ENCODE measurements around the gene PLCB1.

- TF ChIP-seq CREB1 (CRISPR knock-in tag; IDR thresholded peaks at IDR 0.05; ENCODE audit: low read depth) (no peak), EZH2 (IDR thresholded peaks at IDR 0.05; ENCODE audit: low read depth, unreplicated experiment) (no peak), POLR2AphosphoS5 (IDR thresholded peaks at IDR 0.05; ENCODE audit: low read depth) (no peak), EZH2phosphoT487 (IDR thresholded peaks at IDR 0.05; ENCODE audit: unreplicated experiment) (no peak), REST (IDR thresholded peaks at IDR 0.05; ENCODE audit: unreplicated experiment) (no peak), ZNF114 (CRISPR knock-in tag; IDR thresholded peaks at IDR 0.05) (no peak), JUNB (IDR thresholded peaks at IDR 0.05; ENCODE audit: unreplicated experiment) (no peak), NANOG (IDR thresholded peaks at IDR 0.05; ENCODE audit: borderline replicate concordance) (no peak)
- TF ChIP-seq, protein P1, sequence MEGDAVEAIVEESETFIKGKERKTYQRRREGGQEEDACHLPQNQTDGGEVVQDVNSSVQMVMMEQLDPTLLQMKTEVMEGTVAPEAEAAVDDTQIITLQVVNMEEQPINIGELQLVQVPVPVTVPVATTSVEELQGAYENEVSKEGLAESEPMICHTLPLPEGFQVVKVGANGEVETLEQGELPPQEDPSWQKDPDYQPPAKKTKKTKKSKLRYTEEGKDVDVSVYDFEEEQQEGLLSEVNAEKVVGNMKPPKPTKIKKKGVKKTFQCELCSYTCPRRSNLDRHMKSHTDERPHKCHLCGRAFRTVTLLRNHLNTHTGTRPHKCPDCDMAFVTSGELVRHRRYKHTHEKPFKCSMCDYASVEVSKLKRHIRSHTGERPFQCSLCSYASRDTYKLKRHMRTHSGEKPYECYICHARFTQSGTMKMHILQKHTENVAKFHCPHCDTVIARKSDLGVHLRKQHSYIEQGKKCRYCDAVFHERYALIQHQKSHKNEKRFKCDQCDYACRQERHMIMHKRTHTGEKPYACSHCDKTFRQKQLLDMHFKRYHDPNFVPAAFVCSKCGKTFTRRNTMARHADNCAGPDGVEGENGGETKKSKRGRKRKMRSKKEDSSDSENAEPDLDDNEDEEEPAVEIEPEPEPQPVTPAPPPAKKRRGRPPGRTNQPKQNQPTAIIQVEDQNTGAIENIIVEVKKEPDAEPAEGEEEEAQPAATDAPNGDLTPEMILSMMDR (conservative IDR thresholded peaks at IDR 0.05; ENCODE audit: low read depth in 2 of 2), result no peak
These were observed 341.4 kb downstream of the PLCB1 start for GRCh38 chr20:8473459-8473858.
